GM23338 (cell line): ENCODE results near the gene CBX2. TPM values are rescaled to one million over a fixed set of nuclear protein-coding genes. Genes with fewer than 3 reads are reported as not detected.
A peak's percentile ranks its signal among the peaks of the same experiment; 100 is the strongest.

ENCODE experiments used
- ATAC-seq: fragments of 200-7000 bp; cut with Tn5 transposase; 3 replicates; pipeline ENCODE4 v1.9.1; 2020
- DNase-seq: peaks from one replicate; pipeline ENCODE4 v3.0.0-alpha.2; 2015; ENCODE audit warnings: low spot score
- H2AFZ ChIP-seq: fragments of 200-600 bp; sonication (generic); 2 replicates; pipeline ENCODE4 v1.8.0; 2016; ENCODE audit warnings: antibody characterized with exemption, mild to moderate bottlenecking, moderate library complexity
- H3F3A ChIP-seq: fragments of 200-600 bp; sonication (generic); replicated peaks from 2 replicates; pipeline ENCODE4 v1.8.0; 2017; ENCODE audit warnings: antibody characterized with exemption, mixed run types, low read depth
- H3K27ac ChIP-seq: fragments of 200-600 bp; sonication (generic); 2 replicates; pipeline ENCODE4 v1.6.1; 2016; ENCODE audit warnings: low read depth
- H3K27me3 ChIP-seq: fragments of 200-600 bp; sonication (generic); 2 replicates; pipeline ENCODE4 v1.8.0; 2016; ENCODE audit warnings: mild to moderate bottlenecking, mixed run types, moderate library complexity; ENCODE audit not compliant: insufficient read depth
- H3K36me3 ChIP-seq: fragments of 200-600 bp; sonication (generic); 2 replicates; pipeline ENCODE4 v1.8.0; 2016; ENCODE audit warnings: mild to moderate bottlenecking; ENCODE audit not compliant: insufficient read depth
- H3K4me1 ChIP-seq: fragments of 200-600 bp; sonication (generic); 2 replicates; pipeline ENCODE4 v1.8.0; 2016; ENCODE audit warnings: mild to moderate bottlenecking, moderate library complexity; ENCODE audit not compliant: insufficient read depth
- H3K4me2 ChIP-seq: fragments of 200-600 bp; sonication (generic); 2 replicates; pipeline ENCODE4 v1.7.1; 2017; ENCODE audit warnings: mixed run types
- H3K4me3 ChIP-seq: fragments of 200-600 bp; sonication (generic); 2 replicates; pipeline ENCODE4 v1.6.1; 2016; ENCODE audit warnings: mixed run types
- H3K79me2 ChIP-seq: fragments of 200-600 bp; sonication (generic); replicated peaks from 2 replicates; pipeline ENCODE4 v1.8.0; 2017; ENCODE audit warnings: mild to moderate bottlenecking; ENCODE audit not compliant: insufficient read depth
- H3K9me2 ChIP-seq: fragments of 200-600 bp; sonication (generic); 2 replicates; pipeline ENCODE4 v1.8.0; 2017; ENCODE audit not compliant: insufficient read depth
- H4K20me1 ChIP-seq: fragments of 200-600 bp; sonication (generic); replicated peaks from 2 replicates; pipeline ENCODE4 v1.8.0; 2017; ENCODE audit warnings: mild to moderate bottlenecking; ENCODE audit not compliant: insufficient read depth
- H3K27ac Mint-ChIP-seq: 2 replicates; pipeline ENCODE4 v1.8.0; 2020; ENCODE audit warnings: inconsistent platforms, mild to moderate bottlenecking, moderate library complexity, mixed read lengths
- H3K27me3 Mint-ChIP-seq: 3 replicates; pipeline ENCODE4 v1.8.0; 2022; ENCODE audit warnings: low read depth, mild to moderate bottlenecking, moderate library complexity, mixed read lengths, inconsistent platforms; ENCODE audit not compliant: insufficient read depth, poor library complexity
- H3K36me3 Mint-ChIP-seq: 3 replicates; pipeline ENCODE4 v1.8.0; 2021; ENCODE audit warnings: low read depth, mild to moderate bottlenecking, inconsistent platforms, moderate library complexity, mixed read lengths
- H3K4me1 Mint-ChIP-seq: 3 replicates; pipeline ENCODE4 v1.8.0; 2020; ENCODE audit warnings: mild to moderate bottlenecking, inconsistent platforms, mixed read lengths
- H3K4me3 Mint-ChIP-seq: 3 replicates; pipeline ENCODE4 v1.8.0; 2021; ENCODE audit warnings: moderate library complexity, mild to moderate bottlenecking, inconsistent platforms, mixed read lengths
- H3K9me3 Mint-ChIP-seq: 3 replicates; pipeline ENCODE4 v1.8.0; 2020; ENCODE audit warnings: moderate library complexity, mild to moderate bottlenecking, inconsistent platforms, mixed read lengths
- EZH2 ChIP-seq: fragments of 200-600 bp; sonication (generic); IDR thresholded peaks from one replicate; pipeline ENCODE4 v1.8.0; 2017; ENCODE audit warnings: antibody characterized with exemption, mild to moderate bottlenecking, low read depth; ENCODE audit not compliant: unreplicated experiment
- JUNB ChIP-seq: IDR thresholded peaks from one replicate; pipeline ENCODE4 v1.6.1; 2016; ENCODE audit warnings: antibody characterized with exemption; ENCODE audit not compliant: unreplicated experiment
- NANOG ChIP-seq: IDR thresholded peaks from 2 replicates; pipeline ENCODE4 v1.6.1; 2016; ENCODE audit warnings: antibody characterized with exemption, borderline replicate concordance
- REST ChIP-seq: IDR thresholded peaks from one replicate; pipeline ENCODE4 v1.6.1; 2018; ENCODE audit warnings: antibody characterized with exemption; ENCODE audit not compliant: unreplicated experiment
- ZNF331 ChIP-seq: fragments of 250-450 bp; sonication (Bioruptor Pico); IDR thresholded peaks from 2 replicates; pipeline ENCODE4 v1.5.0; 2020; ENCODE audit warnings: low read depth, mild to moderate bottlenecking, moderate library complexity
- polyA plus RNA-seq: library from polyadenylated mRNA; unstranded; fragments of >200 nt; fragmentation: Nextera tagmentation; extraction: Ambion mirVana; gene quantifications from 2 replicates; pipeline ENCODE4 v1.2.1, GENCODE V29; 2016
- total RNA-seq: library from RNA; depleted of rRNA; stranded (reverse); fragments of >200 nt; shearing (Covaris generic); gene quantifications from 2 replicates; pipeline ENCODE4 v1.2.3, GENCODE V29; 2014
- TF ChIP-seq, protein P1 (sequence below), 2 experiments: fragments of 200-600 bp in 1 of 2; sonication (generic) in 1 of 2; conservative IDR thresholded peaks; 2 replicates each; pipeline versions ENCODE4 v1.5.1 to v1.6.1; 2016 to 2017; ENCODE audit warnings: antibody characterized with exemption in 2 of 2, low read depth in 2 of 2, mild to moderate bottlenecking in 2 of 2, moderate library complexity in 1 of 2

CBX2 gene
- total and polyA plus RNA-seq, 2 experiments from 2014 or later: 26.6 to 114 TPM

- peak; percentile 79 for TF ChIP-seq EZH2
- TF ChIP-seq JUNB: no peak
- TF ChIP-seq ZNF331 (CRISPR knock-in tag): no peak
- Mint-ChIP-seq H3K27me3 (peaks cover 97% of the 10 kb centered on the region), H3K9me3 (peaks cover 13% of the 10 kb centered on the region; the same call in 2 of the 3 replicates), H3K36me3 (no peaks in the 10 kb centered on the region; the same call in 2 of the 3 replicates), H3K4me1 (peaks cover 49% of the 10 kb centered on the region), H3K27ac (no peak overlapping the region), H3K4me3 (peak overlapping the region; percentile 43; the same call in 2 of the 3 replicates)
- Histone ChIP-seq H3K9me2 (no peaks in the 10 kb centered on the region), H3F3A (peaks cover 49% of the 10 kb centered on the region), H3K27me3 (peaks cover 98% of the 10 kb centered on the region), H3K27ac (no peak overlapping the region), H3K4me1 (peaks cover 52% of the 10 kb centered on the region), H2AFZ (no peak overlapping the region), H3K4me2 (peak overlapping the region; percentile 21), H4K20me1 (peaks cover 9% of the 10 kb centered on the region), H3K79me2 (no peaks in the 10 kb centered on the region), H3K4me3 (peak overlapping the region; percentile 41; the same call in 1 of the 2 replicates), H3K36me3 (no peaks in the 10 kb centered on the region)
- ATAC-seq (no peak), DNase-seq (no peak)
Observed at GRCh38 chr17:79804856-79805696, 27.1 kb downstream of the CBX2 start.

GRCh38 chr17:79806446-79806760, 28.5 kb downstream of the CBX2 start:
- H3K27me3 ChIP-seq: peaks cover 97% of the 10 kb centered on the region
- no peak overlapping the region for H3K27ac ChIP-seq
- TF ChIP-seq REST (no peak), EZH2 (peak; percentile 13), NANOG (no peak)
- TF ChIP-seq, protein P1, sequence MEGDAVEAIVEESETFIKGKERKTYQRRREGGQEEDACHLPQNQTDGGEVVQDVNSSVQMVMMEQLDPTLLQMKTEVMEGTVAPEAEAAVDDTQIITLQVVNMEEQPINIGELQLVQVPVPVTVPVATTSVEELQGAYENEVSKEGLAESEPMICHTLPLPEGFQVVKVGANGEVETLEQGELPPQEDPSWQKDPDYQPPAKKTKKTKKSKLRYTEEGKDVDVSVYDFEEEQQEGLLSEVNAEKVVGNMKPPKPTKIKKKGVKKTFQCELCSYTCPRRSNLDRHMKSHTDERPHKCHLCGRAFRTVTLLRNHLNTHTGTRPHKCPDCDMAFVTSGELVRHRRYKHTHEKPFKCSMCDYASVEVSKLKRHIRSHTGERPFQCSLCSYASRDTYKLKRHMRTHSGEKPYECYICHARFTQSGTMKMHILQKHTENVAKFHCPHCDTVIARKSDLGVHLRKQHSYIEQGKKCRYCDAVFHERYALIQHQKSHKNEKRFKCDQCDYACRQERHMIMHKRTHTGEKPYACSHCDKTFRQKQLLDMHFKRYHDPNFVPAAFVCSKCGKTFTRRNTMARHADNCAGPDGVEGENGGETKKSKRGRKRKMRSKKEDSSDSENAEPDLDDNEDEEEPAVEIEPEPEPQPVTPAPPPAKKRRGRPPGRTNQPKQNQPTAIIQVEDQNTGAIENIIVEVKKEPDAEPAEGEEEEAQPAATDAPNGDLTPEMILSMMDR (conservative IDR thresholded peaks at IDR 0.05; ENCODE audit: low read depth in 2 of 2): peak in 1 of 2 experiments; percentile 24; a peak in 2 of 4 replicates
- Mint-ChIP-seq H3K4me1 (peaks cover 49% of the 10 kb centered on the region), H3K27ac (no peak overlapping the region), H3K4me3 (peak overlapping the region; percentile 34; the same call in 2 of the 3 replicates), H3K27me3 (peaks cover 97% of the 10 kb centered on the region), H3K9me3 (peaks cover 13% of the 10 kb centered on the region; the same call in 2 of the 3 replicates), H3K36me3 (no peaks in the 10 kb centered on the region)
- H3K79me2 ChIP-seq: no peaks in the 10 kb centered on the region
- peak overlapping the region; percentile 41 for H3K4me3 ChIP-seq
- no peak for ATAC-seq
- H3K9me2 ChIP-seq: no peaks in the 10 kb centered on the region
- no peak overlapping the region for H2AFZ ChIP-seq
- no peak for DNase-seq
- no peaks in the 10 kb centered on the region for H3K36me3 ChIP-seq
- peak overlapping the region; percentile 21 for H3K4me2 ChIP-seq
- H3F3A ChIP-seq: peaks cover 53% of the 10 kb centered on the region
- H3K4me1 ChIP-seq: peaks cover 51% of the 10 kb centered on the region
- H4K20me1 ChIP-seq: peaks cover 9% of the 10 kb centered on the region
